SJCRH30 (cell line): ENCODE measurements around the gene STX7. TPM values are rescaled to one million over a fixed set of nuclear protein-coding genes. Genes with fewer than 3 reads are reported as not detected.
"Not testable (repeated sequence)": the region's sequence is repeated elsewhere in the genome, so short reads cannot be mapped to it uniquely, and the experiment has no call there.

Source experiments
- DNase-seq, 2 experiments: peaks; one replicate each; pipeline ENCODE4 v3.0.0-alpha.2; 2015 to 2020
- H3K27ac ChIP-seq: fragments of 250-450 bp; sonication (Bioruptor Pico); 2 replicates; pipeline ENCODE4 v1.5.1; 2020; ENCODE audit warnings: mild to moderate bottlenecking, moderate library complexity
- H3K27me3 ChIP-seq: fragments of 250-450 bp; sonication (Bioruptor Pico); 2 replicates; pipeline ENCODE4 v1.5.1; 2020; ENCODE audit warnings: mild to moderate bottlenecking, moderate library complexity
- H3K36me3 ChIP-seq: fragments of 250-450 bp; sonication (Bioruptor Pico); 2 replicates; pipeline ENCODE4 v1.5.1; 2020; ENCODE audit warnings: mild to moderate bottlenecking, moderate library complexity
- H3K4me1 ChIP-seq: fragments of 250-450 bp; sonication (Bioruptor Pico); 2 replicates; pipeline ENCODE4 v1.5.1; 2020; ENCODE audit warnings: mild to moderate bottlenecking, moderate library complexity
- H3K4me3 ChIP-seq: fragments of 250-450 bp; sonication (Bioruptor Pico); 2 replicates; pipeline ENCODE4 v1.5.1; 2020; ENCODE audit warnings: mild to moderate bottlenecking, moderate library complexity
- H3K9me3 ChIP-seq: fragments of 250-450 bp; sonication (Bioruptor Pico); replicated peaks from 2 replicates; pipeline ENCODE4 v1.5.1; 2020; ENCODE audit warnings: mild to moderate bottlenecking, moderate library complexity
- total RNA-seq: library from RNA; depleted of rRNA; stranded (reverse); fragments of >200 nt; shearing (Covaris generic); gene quantifications from 2 replicates; pipeline ENCODE4 v1.2.3, GENCODE V29; 2014; rRNA removed

Gene STX7
- total RNA-seq = 17.3 and 18.6 TPM in 2 replicates

- H3K27ac ChIP-seq = peak within 1 kb of the TSS; percentile 45
- H3K9me3 ChIP-seq = no peaks in the 10 kb centered on the region
- H3K36me3 ChIP-seq = no peaks in the 10 kb centered on the region
- no peaks in the 10 kb centered on the region for H3K27me3 ChIP-seq
- peak; percentile 87 to 92 for DNase-seq
- peak within 1 kb of the TSS; percentile 100 for H3K4me3 ChIP-seq
- no peaks in the 10 kb centered on the region for H3K4me1 ChIP-seq
Observed at GRCh38 chr6:132512638-132513632, at the start of gene STX7. Gene STX7, minus strand, starts transcription at chr6:132513116. Its CDS starts 9,586 bp downstream, at chr6:132503530.

- H3K9me3 ChIP-seq, H3K27ac ChIP-seq, H3K4me1 ChIP-seq, DNase-seq, H3K4me3 ChIP-seq, H3K27me3 ChIP-seq, H3K36me3 ChIP-seq: not testable (repeated sequence)
Observed at GRCh38 chr6:132560087-132560486, 47.2 kb upstream of the STX7 start.

- H3K4me3 ChIP-seq = no peak within 1 kb of the TSS
- H3K27ac ChIP-seq = no peak within 1 kb of the TSS
- H3K36me3 ChIP-seq = no peaks in the 10 kb centered on the region
- no peak for DNase-seq
- no peaks in the 10 kb centered on the region for H3K4me1 ChIP-seq
- no peaks in the 10 kb centered on the region for H3K27me3 ChIP-seq
- H3K9me3 ChIP-seq = no peaks in the 10 kb centered on the region
Observed at GRCh38 chr6:132552372-132552771, 39.5 kb upstream of the STX7 start, which contains the start of gene TAAR8. Gene TAAR8, plus strand, starts transcription at chr6:132552672. Its CDS starts 21 bp downstream, at chr6:132552693.

GRCh38 chr6:132551214-132551613 is 38.3 kb upstream of the STX7 start:
- Histone ChIP-seq H3K4me3 (no peak overlapping the region), H3K9me3 (no peaks in the 10 kb centered on the region), H3K4me1 (no peaks in the 10 kb centered on the region), H3K36me3 (no peaks in the 10 kb centered on the region), H3K27me3 (no peaks in the 10 kb centered on the region), H3K27ac (no peak overlapping the region)
- no peak for DNase-seq

- H3K4me3 ChIP-seq = no peak overlapping the region
- no peak overlapping the region for H3K27ac ChIP-seq
- H3K27me3 ChIP-seq = no peaks in the 10 kb centered on the region
- no peaks in the 10 kb centered on the region for H3K9me3 ChIP-seq
- no peaks in the 10 kb centered on the region for H3K36me3 ChIP-seq
- no peaks in the 10 kb centered on the region for H3K4me1 ChIP-seq
- DNase-seq = no peak
Observed at GRCh38 chr6:132548746-132549463, 36.0 kb upstream of the STX7 start.

GRCh38 chr6:132544826-132545225 is 31.9 kb upstream of the STX7 start:
- Histone ChIP-seq H3K4me1 (no peaks in the 10 kb centered on the region), H3K4me3 (no peak overlapping the region), H3K9me3 (no peaks in the 10 kb centered on the region), H3K27ac (no peak overlapping the region), H3K27me3 (no peaks in the 10 kb centered on the region; the same call in 1 of the 2 replicates), H3K36me3 (no peaks in the 10 kb centered on the region)
- DNase-seq = no peak

GRCh38 chr6:132537977-132538376 is 25.1 kb upstream of the STX7 start, which contains the start of gene TAAR9:
Gene TAAR9, plus strand, starts transcription at chr6:132538277. Its CDS starts 13 bp downstream, at chr6:132538290.
- peaks cover 3% of the 10 kb centered on the region for H3K27me3 ChIP-seq
- no peak within 1 kb of the TSS for H3K4me3 ChIP-seq
- no peak within 1 kb of the TSS for H3K27ac ChIP-seq
- no peaks in the 10 kb centered on the region for H3K4me1 ChIP-seq
- DNase-seq = no peak
- H3K9me3 ChIP-seq = no peaks in the 10 kb centered on the region
- no peaks in the 10 kb centered on the region for H3K36me3 ChIP-seq

GRCh38 chr6:132537145-132537544 is 24.2 kb upstream of the STX7 start:
- no peak for DNase-seq
- no peaks in the 10 kb centered on the region for H3K36me3 ChIP-seq
- H3K4me1 ChIP-seq = no peaks in the 10 kb centered on the region
- H3K27me3 ChIP-seq = peaks cover 3% of the 10 kb centered on the region
- no peak overlapping the region for H3K4me3 ChIP-seq
- no peak overlapping the region for H3K27ac ChIP-seq
- H3K9me3 ChIP-seq = no peaks in the 10 kb centered on the region

- H3K36me3 ChIP-seq, H3K27ac ChIP-seq, H3K4me1 ChIP-seq, H3K4me3 ChIP-seq, H3K27me3 ChIP-seq, H3K9me3 ChIP-seq, DNase-seq: not testable (repeated sequence)
Observed at GRCh38 chr6:132534546-132534945, 21.6 kb upstream of the STX7 start.

GRCh38 chr6:132530293-132530974 is 17.5 kb upstream of the STX7 start:
- peak; percentile 58 to 82 for DNase-seq

GRCh38 chr6:132527791-132528190 is 14.9 kb upstream of the STX7 start:
- Histone ChIP-seq H3K4me3 (no peak overlapping the region), H3K27ac (no peak overlapping the region), H3K9me3 (no peaks in the 10 kb centered on the region), H3K36me3 (no peaks in the 10 kb centered on the region), H3K27me3 (no peaks in the 10 kb centered on the region), H3K4me1 (no peaks in the 10 kb centered on the region)
- DNase-seq = no peak

More at GRCh38 chr6:132530293-132530974, 17.5 kb upstream of the STX7 start:
- no peaks in the 10 kb centered on the region for H3K36me3 ChIP-seq
- no peak overlapping the region for H3K4me3 ChIP-seq
- H3K4me1 ChIP-seq = no peaks in the 10 kb centered on the region
- no peaks in the 10 kb centered on the region for H3K9me3 ChIP-seq
- H3K27ac ChIP-seq = no peak overlapping the region
- no peaks in the 10 kb centered on the region for H3K27me3 ChIP-seq

- no peak for DNase-seq
- no peak overlapping the region for H3K27ac ChIP-seq
- no peak overlapping the region for H3K4me3 ChIP-seq
- peaks cover 5% of the 10 kb centered on the region; the same call in 1 of the 2 replicates for H3K27me3 ChIP-seq
- no peaks in the 10 kb centered on the region for H3K4me1 ChIP-seq
- H3K9me3 ChIP-seq = no peaks in the 10 kb centered on the region
- no peaks in the 10 kb centered on the region for H3K36me3 ChIP-seq
Observed at GRCh38 chr6:132526461-132526860, 13.5 kb upstream of the STX7 start.

GRCh38 chr6:132525866-132526265 is 12.9 kb upstream of the STX7 start:
- H3K27me3 ChIP-seq = peaks cover 5% of the 10 kb centered on the region; the same call in 1 of the 2 replicates

GRCh38 chr6:132524646-132525045 is 11.7 kb upstream of the STX7 start:
- Histone ChIP-seq H3K4me3 (no peak overlapping the region), H3K27me3 (peaks cover 5% of the 10 kb centered on the region; the same call in 1 of the 2 replicates), H3K27ac (no peak overlapping the region), H3K9me3 (no peaks in the 10 kb centered on the region), H3K36me3 (no peaks in the 10 kb centered on the region), H3K4me1 (no peaks in the 10 kb centered on the region)
- DNase-seq = no peak

More at GRCh38 chr6:132525866-132526265, 12.9 kb upstream of the STX7 start:
- no peaks in the 10 kb centered on the region for H3K4me1 ChIP-seq
- no peaks in the 10 kb centered on the region for H3K9me3 ChIP-seq
- DNase-seq = no peak
- H3K27ac ChIP-seq = no peak overlapping the region
- no peak overlapping the region for H3K4me3 ChIP-seq
- no peaks in the 10 kb centered on the region for H3K36me3 ChIP-seq
